ENCODE measurements around the gene MTCH1. TPM values are rescaled to one million over a fixed set of nuclear protein-coding genes. Genes with fewer than 3 reads are reported as not detected.

Gene MTCH1
- total and polyA plus RNA-seq, 2 donors (not counting 1 experiment from before 2014, with no cell fraction given), result 91.7 to 150 TPM

- no peak for DNase-seq
- H2AFZ ChIP-seq (ENCODE audit: insufficient read depth, low read depth, low read length, poor library complexity, severe bottlenecking), result no peak overlapping the region
- Mint-ChIP-seq H3K4me3 (no peak overlapping the region), H3K27ac (peak overlapping the region; percentile 20), H3K27me3 (no peaks in the 10 kb centered on the region), H3K9me3 (ENCODE audit: insufficient read depth) (no peaks in the 10 kb centered on the region), H3K4me1 (peaks cover 35% of the 10 kb centered on the region)
- H3K36me3 ChIP-seq (replicated peaks in 1 of 2; ENCODE audit: control extremely low read depth in 1 of 2, control insufficient read depth in 1 of 2, extremely low read depth in 1 of 2, insufficient read depth in 2 of 2, low read length in 1 of 2), result peaks cover 2 to 95% of the 10 kb centered on the region in 2 experiments
- intact Hi-C loops (cut with micrococcal nuclease), result no loop called here
- H3K4me1 ChIP-seq (ENCODE audit: control insufficient read depth in 2 of 2, insufficient read depth in 2 of 2, low read length in 2 of 2), result peaks cover 17 to 44% of the 10 kb centered on the region in 2 donors
- ATAC-seq (ENCODE audit: low read depth), result no peak
- H3K27me3 ChIP-seq (replicated peaks in 1 of 4; ENCODE audit: control extremely low read depth in 1 of 4, control insufficient read depth in 3 of 4, insufficient read depth in 4 of 4, low read length in 3 of 4), result no peaks in the 10 kb centered on the region
- H3K4me2 ChIP-seq (replicated peaks; ENCODE audit: low read depth, low read length, poor library complexity, severe bottlenecking), result no peak overlapping the region
- CTCF ChIA-PET, result interaction anchor here (0.6 to 1.6 kb wide), 4 partner anchors 35 to 506 kb away, joined by 3 to 4 read pairs (median 4); no protein-coding TSS in a partner anchor
- H3K79me2 ChIP-seq (ENCODE audit: control insufficient read depth, insufficient read depth, low read length), result peaks cover 65% of the 10 kb centered on the region
- POLR2A ChIA-PET, result interaction anchor here (0.6 to 1.3 kb wide), 2 partner anchors 10 to 150 kb away, joined by 3 to 6 read pairs; no protein-coding TSS in a partner anchor
- H3K4me3 ChIP-seq (ENCODE audit: control extremely low read depth in 1 of 5, extremely low read depth in 1 of 5, insufficient read depth in 1 of 5, low read depth in 2 of 5, low read length in 4 of 5), result no peak overlapping the region
- 97% methylated on average over 20 of the region's 21 CpGs for WGBS (ENCODE audit: insufficient coverage)
- peaks cover 92% of the 10 kb centered on the region for H4K20me1 ChIP-seq (ENCODE audit: control insufficient read depth, insufficient read depth, low read length, poor library complexity, severe bottlenecking)
- H3K9me3 ChIP-seq (ENCODE audit: control extremely low read depth in 1 of 3, control insufficient read depth in 2 of 3, insufficient read depth in 1 of 3, low read length in 2 of 3), result no peaks in the 10 kb centered on the region
- no peak overlapping the region for H3K9ac ChIP-seq (ENCODE audit: low read length)
- no peak overlapping the region for H3K27ac ChIP-seq (ENCODE audit: low read length in 2 of 2)
- TF ChIP-seq EZH2 (IDR thresholded peaks at IDR 0.05; ENCODE audit: borderline replicate concordance, insufficient read depth, low read depth, low read length, poor library complexity, severe bottlenecking) (no peak), CTCF (IDR thresholded peaks at IDR 0.05) (no peak)
These were observed 27.8 kb upstream of the MTCH1 start for GRCh38 chr6:37013516-37014491.
